H1 (cell line): ENCODE results near the gene ADAM12. TPM values are rescaled to one million over a fixed set of nuclear protein-coding genes. Genes with fewer than 3 reads are reported as not detected.
A peak's percentile ranks its signal among the peaks of the same experiment; 100 is the strongest.

Source experiments
- CTCF ChIA-PET: fragments of 300-600 bp; sonication (Branson Sonifier 250); formaldehyde crosslinking; loops from one replicate; lab custom pipeline; 2021; ENCODE audit not compliant: partially characterized antibody; lab: Charles Lee
- POLR2A ChIA-PET: fragments of 300-600 bp; sonication (Branson Sonifier 250); formaldehyde crosslinking; loops from one replicate; lab custom pipeline; 2021; ENCODE audit warnings: inconsistent platforms; ENCODE audit not compliant: partially characterized antibody; lab: Charles Lee
- DNase-seq, 2 experiments: peaks; one replicate each; pipeline versions ENCODE4 v3.0.0 to v3.0.0-alpha.2; 2010 to 2022; ENCODE audit warnings: low spot score in 2 of 2, low read depth in 1 of 2, mixed read lengths in 1 of 2
- FAIRE-seq: peaks from 2 replicates; lab custom pipeline; 2011; peaks lifted over from hg19 to GRCh38; lab: Jason Lieb, UNC
- H2AFZ ChIP-seq: 2 replicates; pipeline ENCODE4 v1.8.1; 2012; ENCODE audit warnings: low read length, inconsistent platforms
- H2AK5ac ChIP-seq: 2 replicates; pipeline ENCODE4 v1.6.1; 2013; ENCODE audit warnings: low read depth, low read length
- H2BK120ac ChIP-seq: replicated peaks from 2 replicates; pipeline ENCODE3; 2013; ENCODE audit warnings: low read depth, low read length, inconsistent platforms
- H2BK12ac ChIP-seq: 2 replicates; pipeline ENCODE4 v1.6.1; 2013; ENCODE audit warnings: low read depth, low read length
- H2BK15ac ChIP-seq: 2 replicates; pipeline ENCODE4 v1.6.1; 2013; ENCODE audit warnings: low read length
- H2BK20ac ChIP-seq: 2 replicates; pipeline ENCODE4 v1.6.1; 2013; ENCODE audit warnings: low read length
- H2BK5ac ChIP-seq: 2 replicates; pipeline ENCODE4 v1.6.1; 2013; ENCODE audit warnings: low read depth, low read length
- H3K14ac ChIP-seq: 2 replicates; pipeline ENCODE4 v1.6.1; 2013; ENCODE audit warnings: inconsistent platforms; ENCODE audit not compliant: insufficient read length
- H3K18ac ChIP-seq: 2 replicates; pipeline ENCODE4 v1.6.1; 2013; ENCODE audit warnings: low read length; ENCODE audit errors: extremely low read depth
- H3K23ac ChIP-seq: 2 replicates; pipeline ENCODE4 v1.6.1; 2013; ENCODE audit warnings: inconsistent platforms; ENCODE audit not compliant: insufficient read length
- H3K23me2 ChIP-seq: 2 replicates; pipeline ENCODE4 v1.6.1; 2013; ENCODE audit warnings: low read depth, low read length
- H3K27ac ChIP-seq: 2 replicates; pipeline ENCODE4 v1.6.1; 2011; ENCODE audit warnings: low read depth, low read length, inconsistent platforms
- H3K27me3 ChIP-seq, 4 experiments: replicated peaks in 1 of 4; 1 replicate in 1 of 4; 2 replicates in 3 of 4; pipeline versions ENCODE4 v1.6.1 to v1.8.1; 2011 to 2013; ENCODE audit warnings: low read length in 3 of 4, mild to moderate bottlenecking in 3 of 4, inconsistent platforms in 2 of 4, mixed read lengths in 2 of 4, moderate library complexity in 1 of 4; ENCODE audit not compliant: control insufficient read depth in 3 of 4, insufficient read depth in 3 of 4; ENCODE audit errors: extremely low read depth in 1 of 4
- H3K36me3 ChIP-seq, 4 experiments: 2 replicates each; pipeline versions ENCODE4 v1.6.1 to v1.8.1; 2011 to 2013; ENCODE audit warnings: mild to moderate bottlenecking in 4 of 4, low read length in 3 of 4, moderate library complexity in 2 of 4, control low read depth in 1 of 4, inconsistent platforms in 1 of 4; ENCODE audit not compliant: insufficient read depth in 4 of 4, control insufficient read depth in 2 of 4
- H3K4ac ChIP-seq: replicated peaks from 2 replicates; pipeline ENCODE3; 2013; ENCODE audit warnings: low read length, low read depth, mixed read lengths, inconsistent platforms; ENCODE audit not compliant: insufficient read length
- H3K4me1 ChIP-seq, 4 experiments: replicated peaks in 1 of 4; 1 replicate in 1 of 4; 2 replicates in 3 of 4; pipeline versions ENCODE4 v1.6.1 to v1.8.1; 2011 to 2013; ENCODE audit warnings: low read length in 3 of 4, inconsistent platforms in 2 of 4, mixed read lengths in 1 of 4; ENCODE audit not compliant: insufficient read depth in 4 of 4, control insufficient read depth in 3 of 4
- H3K4me2 ChIP-seq, 2 experiments: 2 replicates each; pipeline versions ENCODE4 v1.6.1 to v1.8.1; 2011 to 2013; ENCODE audit warnings: low read depth in 2 of 2, low read length in 2 of 2, control low read depth in 1 of 2, inconsistent platforms in 1 of 2, mild to moderate bottlenecking in 1 of 2; ENCODE audit not compliant: insufficient read depth in 1 of 2
- H3K4me3 ChIP-seq, 4 experiments: fragments of 200-600, 300-600 bp in 1 of 4; sonication (generic), shearing (Covaris generic), sonication (Bioruptor Twin) in 1 of 4; 2 replicates each; pipeline versions ENCODE4 v1.5.1 to v1.8.1; 2011 to 2016; ENCODE audit warnings: low read length in 4 of 4, low read depth in 3 of 4, control low read depth in 2 of 4, inconsistent platforms in 2 of 4, mild to moderate bottlenecking in 2 of 4, mixed read lengths in 1 of 4, moderate library complexity in 1 of 4; ENCODE audit not compliant: insufficient read depth in 2 of 4; ENCODE audit errors: extremely low read depth in 1 of 4
- H3K56ac ChIP-seq: replicated peaks from 2 replicates; pipeline ENCODE3; 2013; ENCODE audit warnings: low read depth, mild to moderate bottlenecking, mixed read lengths, low read length, inconsistent platforms; ENCODE audit not compliant: insufficient read length
- H3K79me1 ChIP-seq: 2 replicates; pipeline ENCODE4 v1.6.1; 2013; ENCODE audit warnings: low read depth, low read length, control low read depth
- H3K79me2 ChIP-seq, 2 experiments: 2 replicates each; pipeline versions ENCODE4 v1.6.1 to v1.8.1; 2012 to 2013; ENCODE audit warnings: low read length in 2 of 2, mild to moderate bottlenecking in 2 of 2, inconsistent platforms in 1 of 2; ENCODE audit not compliant: insufficient read depth in 2 of 2, control insufficient read depth in 1 of 2
- H3K9ac ChIP-seq, 4 experiments: replicated peaks in 1 of 4; 1 replicate in 1 of 4; 2 replicates in 3 of 4; pipeline versions ENCODE4 v1.6.1 to v1.8.1; 2011 to 2013; ENCODE audit warnings: low read depth in 3 of 4, low read length in 3 of 4, control low read depth in 2 of 4, mild to moderate bottlenecking in 2 of 4, moderate library complexity in 2 of 4, inconsistent platforms in 1 of 4; ENCODE audit errors: extremely low read depth in 1 of 4
- H3K9me3 ChIP-seq, 2 experiments: 2 replicates each; pipeline versions ENCODE4 v1.6.1 to v1.8.1; 2012 to 2013; ENCODE audit warnings: mild to moderate bottlenecking in 2 of 2, moderate library complexity in 2 of 2, control low read depth in 1 of 2, inconsistent platforms in 1 of 2, low read depth in 1 of 2, low read length in 1 of 2, mixed read lengths in 1 of 2; ENCODE audit not compliant: insufficient read depth in 2 of 2
- H4K20me1 ChIP-seq, 2 experiments: replicated peaks in 1 of 2; 2 replicates each; pipeline versions ENCODE3 to v1.8.1; 2011 to 2013; ENCODE audit warnings: inconsistent platforms in 2 of 2, low read length in 2 of 2, mild to moderate bottlenecking in 1 of 2; ENCODE audit not compliant: insufficient read depth in 2 of 2, control insufficient read depth in 1 of 2
- H4K5ac ChIP-seq: 2 replicates; pipeline ENCODE4 v1.6.1; 2013; ENCODE audit warnings: low read length, low read depth, mixed read lengths, inconsistent platforms; ENCODE audit not compliant: insufficient read length
- H4K8ac ChIP-seq: 2 replicates; pipeline ENCODE4 v1.8.0; 2013; ENCODE audit warnings: mild to moderate bottlenecking, moderate library complexity, low read length, inconsistent platforms; ENCODE audit not compliant: insufficient read depth; ENCODE audit errors: extremely low read depth
- H4K91ac ChIP-seq: replicated peaks from 2 replicates; pipeline ENCODE3; 2013; ENCODE audit warnings: low read length, mixed read lengths, inconsistent platforms; ENCODE audit not compliant: insufficient read length
- E2F6 ChIP-seq: IDR thresholded peaks from 2 replicates; pipeline ENCODE4 v1.6.1; 2012; ENCODE audit warnings: inconsistent platforms
- GTF2F1 ChIP-seq: IDR thresholded peaks from 2 replicates; pipeline ENCODE4 v1.6.1; 2012; ENCODE audit warnings: low read depth, low read length, improper control_type of control experiment, borderline replicate concordance
- HDAC6 ChIP-seq: IDR thresholded peaks from one replicate; pipeline ENCODE4 v1.7.1; 2012; ENCODE audit warnings: low read depth, mild to moderate bottlenecking, inconsistent platforms, low read length, moderate library complexity
- MAX ChIP-seq: IDR thresholded peaks from 2 replicates; pipeline ENCODE4 v1.6.1; 2012; ENCODE audit warnings: inconsistent platforms
- POLR2AphosphoS5 ChIP-seq: IDR thresholded peaks from 2 replicates; pipeline ENCODE4 v1.6.1; 2011; ENCODE audit warnings: low read depth, low read length
- SAP30 ChIP-seq: fragments of 300-600 bp; sonication (generic); IDR thresholded peaks from 2 replicates; pipeline ENCODE4 v1.7.1; 2012; ENCODE audit warnings: low read length, moderate library complexity, mild to moderate bottlenecking, inconsistent platforms; ENCODE audit not compliant: insufficient read depth, insufficient replicate concordance
- SIN3A ChIP-seq, 2 experiments: IDR thresholded peaks in 1 of 2; conservative IDR thresholded peaks in 1 of 2; 2 replicates each; pipeline ENCODE4 v1.6.1; 2011 to 2012; ENCODE audit warnings: low read length in 2 of 2, improper control_type of control experiment in 1 of 2, low read depth in 1 of 2, mild to moderate bottlenecking in 1 of 2
- TCF12 ChIP-seq: IDR thresholded peaks from 2 replicates; pipeline ENCODE4 v1.6.1; 2011; ENCODE audit warnings: low read depth, mild to moderate bottlenecking, low read length
- USF2 ChIP-seq: IDR thresholded peaks from 2 replicates; pipeline ENCODE4 v1.6.1; 2011; ENCODE audit warnings: low read length, improper control_type of control experiment
- YY1 ChIP-seq: IDR thresholded peaks from 2 replicates; pipeline ENCODE4 v1.6.1; 2011; ENCODE audit warnings: low read depth, mild to moderate bottlenecking, low read length
- ZNF274 ChIP-seq: IDR thresholded peaks from 2 replicates; pipeline ENCODE4 v1.7.0; 2012; ENCODE audit warnings: low read length, borderline replicate concordance; ENCODE audit errors: extremely low read depth
- WGBS, 2 experiments: shearing (Covaris generic) in 1 of 2; methylation state at CpG; one replicate each; pipeline versions ENCODE4 v1.1.6 to v1.1.7; 2013 to 2015; ENCODE audit warnings: low lambda C conversion rate in 2 of 2, mixed read lengths in 2 of 2, inconsistent platforms in 1 of 2, low coverage in 1 of 2, missing lambda C conversion rate in 1 of 2; ENCODE audit not compliant: insufficient replicate concordance in 2 of 2, insufficient coverage in 1 of 2, insufficient read length in 1 of 2; ENCODE audit errors: extremely low coverage in 1 of 2, missing lambda C conversion rate in 1 of 2; 5-methylcytosine and 5-hydroxymethylcytosine counted together
- polyA plus RNA-seq, 7 experiments: library from polyadenylated mRNA; depleted of rRNA in 3 of 7; stranded (reverse) in 5 of 7; unstranded in 2 of 7; fragments of >200 nt in 5 of 7; fragments of 200-250 nt in 2 of 7; gene quantifications; 1 replicate in 5 of 7; 2 replicates in 1 of 7; 4 replicates in 1 of 7; pipeline versions ENCODE4 v1.2.1 to v1.2.3, GENCODE V29; 2011 to 2013; ENCODE audit warnings: missing spikeins in 2 of 7, mixed read lengths in 2 of 7
- total RNA-seq: library from RNA; stranded (reverse); fragmentation: NEBNext Ultra II Directional; extraction: Animal tissue kit (Norgen Biotek cat#: 25700); gene quantifications from 2 replicates; pipeline ENCODE4 v1.2.1, GENCODE V29; 2021

Gene ADAM12
- total and polyA plus RNA-seq, 2 of the 8 experiments (the other 6 are each of a cell fraction or from before 2014, with no cell fraction given): 0.07 to 0.17 TPM

GRCh38 chr10:126240483-126240882 lies 147.8 kb downstream of the ADAM12 start:
- H3K36me3 ChIP-seq: no peaks in the 10 kb centered on the region
- no peak overlapping the region for H3K4me2 ChIP-seq
- H3K14ac ChIP-seq: no peak overlapping the region
- no peak overlapping the region for H3K27ac ChIP-seq
- no peak overlapping the region for H2BK120ac ChIP-seq
- H2BK15ac ChIP-seq: no peak overlapping the region
- H4K8ac ChIP-seq: peak overlapping the region; percentile 31; the same call in 1 of the 2 replicates
- no peaks in the 10 kb centered on the region for H3K9me3 ChIP-seq
- H4K5ac ChIP-seq: no peak overlapping the region
- FAIRE-seq (no peak), DNase-seq (no peak)
- 93% methylated on average over 8 of the region's 8 CpGs; no CpG with 5 or more reads in 1 of the 2 experiments for WGBS, 2 experiments
- POLR2A ChIA-PET: no interaction called here
- no peak overlapping the region for H3K56ac ChIP-seq
- H2BK5ac ChIP-seq: no peak overlapping the region
- peaks cover 0 to 4% (median 0%) of the 10 kb centered on the region in 4 experiments; a peak in 2 of 7 replicates for H3K27me3 ChIP-seq
- H2BK12ac ChIP-seq: no peak overlapping the region
- H2BK20ac ChIP-seq: no peak overlapping the region
- no peaks in the 10 kb centered on the region for H3K4me1 ChIP-seq
- no peak overlapping the region for H3K4me3 ChIP-seq
- no peak overlapping the region for H3K4ac ChIP-seq
- 0 out of 2 replicates have a peak overlapping the region, but pooled peaks have one; percentile 25 for H2AFZ ChIP-seq
- no peak overlapping the region for H3K23ac ChIP-seq
- TF ChIP-seq USF2 (no peak), GTF2F1 (no peak), TCF12 (no peak), YY1 (no peak), E2F6 (no peak), SAP30 (no peak), HDAC6 (no peak), MAX (no peak), ZNF274 (no peak), POLR2AphosphoS5 (no peak), SIN3A (conservative IDR thresholded peaks at IDR 0.05 in 1 of 2, IDR thresholded peaks at IDR 0.05 in 1 of 2; ENCODE audit: low read depth in 1 of 2, low read length in 2 of 2) (no peak)
- no peak overlapping the region for H4K91ac ChIP-seq
- H3K79me1 ChIP-seq: no peaks in the 10 kb centered on the region
- H4K20me1 ChIP-seq: no peaks in the 10 kb centered on the region
- H3K9ac ChIP-seq: no peak overlapping the region
- no peaks in the 10 kb centered on the region for H3K23me2 ChIP-seq
- H2AK5ac ChIP-seq: no peak overlapping the region
- CTCF ChIA-PET: interaction anchor here (0.6 to 2.6 kb wide), 9 partner anchors 10 to 278 kb away, joined by 3 to 7 read pairs (median 3); no protein-coding TSS in a partner anchor
- no peaks in the 10 kb centered on the region for H3K79me2 ChIP-seq
- H3K18ac ChIP-seq: no peak overlapping the region
